T-helper 1 cell treated with Interleukin-12 subunit alpha and Interleukin-12 subunit beta and Interleukin-4 antibody, amounts not matched to agents 30 ng/mL and 1 ng/mL, for 36 hours (primary cell): ENCODE results near the gene KAT2B. TPM values are rescaled to one million over a fixed set of nuclear protein-coding genes. Genes with fewer than 3 reads are reported as not detected.
"Not testable (repeated sequence)": the region's sequence is repeated elsewhere in the genome, so short reads cannot be mapped to it uniquely, and the experiment has no call there.

Experiments used
- intact Hi-C: fragments of 100-400 bp; cut with micrococcal nuclease; formaldehyde crosslinking; loops from one replicate; pipeline ENCODE4 v1.15.1; 2024
- total RNA-seq: library from RNA; stranded (reverse); gene quantifications from 2 replicates; pipeline ENCODE4 v1.2.3, GENCODE V29; 2022

KAT2B gene
- 146 and 161 TPM in 2 replicates for total RNA-seq

DNA sequence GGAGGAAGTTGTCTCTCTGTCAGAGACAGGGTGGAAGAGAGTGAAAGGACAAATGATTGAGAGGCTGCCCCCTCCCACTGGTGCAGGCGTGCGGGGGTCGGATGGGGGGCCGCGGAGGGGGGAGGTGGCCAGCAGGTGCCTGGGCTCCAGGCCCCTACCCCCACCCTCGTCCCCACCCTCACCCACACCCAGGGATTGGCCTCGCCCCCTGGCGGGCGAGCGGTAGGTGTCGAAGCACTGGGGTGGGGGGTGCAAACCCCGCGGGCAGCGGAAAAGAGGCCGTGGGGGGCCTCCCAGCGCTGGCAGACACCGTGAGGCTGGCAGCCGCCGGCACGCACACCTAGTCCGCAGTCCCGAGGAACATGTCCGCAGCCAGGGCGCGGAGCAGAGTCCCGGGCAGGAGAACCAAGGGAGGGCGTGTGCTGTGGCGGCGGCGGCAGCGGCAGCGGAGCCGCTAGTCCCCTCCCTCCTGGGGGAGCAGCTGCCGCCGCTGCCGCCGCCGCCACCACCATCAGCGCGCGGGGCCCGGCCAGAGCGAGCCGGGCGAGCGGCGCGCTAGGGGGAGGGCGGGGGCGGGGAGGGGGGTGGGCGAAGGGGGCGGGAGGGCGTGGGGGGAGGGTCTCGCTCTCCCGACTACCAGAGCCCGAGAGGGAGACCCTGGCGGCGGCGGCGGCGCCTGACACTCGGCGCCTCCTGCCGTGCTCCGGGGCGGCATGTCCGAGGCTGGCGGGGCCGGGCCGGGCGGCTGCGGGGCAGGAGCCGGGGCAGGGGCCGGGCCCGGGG, at the start of gene KAT2B:
TSS of gene KAT2B (plus strand) at position 682 of the 783 bp plus-strand sequence. CDS start at position 714, 32 bp downstream.
- intact Hi-C loops, result loop anchor here (1.0 to 2.0 kb wide), 4 partner anchors 57 to 155 kb away; partner anchors contain the start of gene RAB5A

DNA sequence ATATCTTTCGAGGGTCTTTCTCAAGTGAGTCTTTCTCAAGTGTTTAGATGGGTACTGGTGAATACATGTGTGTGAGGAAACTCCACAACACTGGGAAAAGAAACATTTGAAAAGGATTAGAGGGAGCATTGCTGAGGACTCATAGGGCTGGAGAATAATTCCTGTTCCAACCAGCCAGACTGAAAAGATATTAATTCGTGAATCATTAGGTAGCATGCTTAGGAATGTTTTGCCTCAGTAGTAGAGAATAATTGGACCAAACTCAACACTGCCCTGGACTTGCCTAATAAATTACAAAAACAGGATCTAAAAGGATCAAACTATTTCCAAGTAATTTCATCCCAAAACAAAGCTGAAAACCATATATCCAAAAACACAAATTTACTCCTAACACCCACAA, 45.5 kb upstream of the KAT2B start:
- intact Hi-C loops, result no loop called here

DNA sequence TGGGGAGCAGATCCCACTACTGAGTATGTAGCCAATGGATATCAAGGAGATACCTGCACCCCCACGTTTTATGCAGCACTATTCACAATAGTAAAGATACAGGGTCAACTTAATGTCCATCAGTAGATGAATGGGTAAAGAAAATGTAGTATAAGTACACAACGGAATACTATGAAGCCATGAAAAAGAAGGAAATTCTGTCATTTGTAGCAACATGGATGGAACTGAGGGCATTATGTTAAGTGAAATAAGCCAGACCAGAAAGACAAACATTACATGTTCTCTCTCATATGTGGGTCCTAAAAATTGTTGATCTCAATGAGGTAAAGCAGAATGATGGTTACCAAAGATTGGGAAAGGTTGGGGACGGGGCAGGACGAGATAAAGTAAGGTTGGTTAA, 42.7 kb upstream of the KAT2B start:
- intact Hi-C loops, result no loop called here

DNA sequence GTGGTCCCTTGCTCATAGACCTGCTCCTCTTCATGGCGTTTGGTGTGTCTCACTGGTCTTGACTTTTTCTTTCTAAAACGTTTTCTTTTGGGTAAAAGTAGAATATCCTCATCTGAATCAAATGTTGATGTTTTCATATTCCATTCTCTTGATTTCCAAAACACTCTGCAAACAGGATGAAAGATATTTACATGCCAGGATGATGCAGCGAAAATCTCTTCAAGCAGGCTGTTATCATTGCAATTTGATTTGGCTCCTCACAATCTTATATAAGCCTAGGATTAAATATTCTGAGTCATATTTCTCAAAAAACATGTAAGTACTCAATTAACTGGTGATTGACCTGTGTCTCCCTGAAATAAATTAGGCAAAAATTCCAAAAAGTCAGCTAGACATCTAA, 38.3 kb upstream of the KAT2B start:
- intact Hi-C loops, result no loop called here

DNA sequence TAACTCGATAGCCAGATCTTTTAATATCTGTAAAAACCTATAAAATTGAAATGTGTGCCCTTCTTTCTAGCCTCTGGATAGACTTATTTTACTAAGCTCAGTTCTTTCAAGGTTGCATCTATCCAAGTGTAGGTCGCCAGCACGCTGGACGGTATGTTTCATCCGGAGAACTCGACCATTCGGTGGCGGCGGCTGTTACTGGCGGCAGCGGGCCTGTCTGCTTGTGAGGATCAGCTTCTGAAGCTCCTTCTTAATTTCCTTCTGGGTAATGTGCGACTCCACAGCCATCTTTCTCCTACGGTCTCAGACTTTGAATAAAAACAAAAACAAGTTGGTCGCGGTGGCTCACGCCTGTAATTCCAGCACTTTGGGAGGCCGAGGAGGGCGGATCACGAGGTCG, 32.3 kb upstream of the KAT2B start:
- intact Hi-C loops, result no loop called here

DNA sequence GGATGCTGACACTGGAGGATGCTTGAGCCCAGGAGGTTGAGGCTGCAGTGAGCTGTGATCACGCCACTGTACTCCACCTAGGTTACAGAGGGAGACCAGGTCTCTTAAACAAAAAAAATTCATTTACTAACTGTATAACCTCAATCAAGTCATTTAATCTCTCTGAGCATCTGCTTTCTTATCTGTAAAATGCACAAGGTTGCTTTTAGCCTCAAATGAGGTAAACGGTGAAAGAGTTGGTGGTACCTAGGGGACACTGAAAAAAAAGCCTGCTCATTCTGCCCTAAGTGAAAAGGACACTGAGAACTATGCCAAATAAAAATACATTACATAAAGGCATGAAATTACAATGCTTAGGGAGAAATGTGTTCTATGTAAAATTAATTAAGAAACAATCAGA, 31.6 kb upstream of the KAT2B start:
- intact Hi-C loops, result no loop called here

DNA sequence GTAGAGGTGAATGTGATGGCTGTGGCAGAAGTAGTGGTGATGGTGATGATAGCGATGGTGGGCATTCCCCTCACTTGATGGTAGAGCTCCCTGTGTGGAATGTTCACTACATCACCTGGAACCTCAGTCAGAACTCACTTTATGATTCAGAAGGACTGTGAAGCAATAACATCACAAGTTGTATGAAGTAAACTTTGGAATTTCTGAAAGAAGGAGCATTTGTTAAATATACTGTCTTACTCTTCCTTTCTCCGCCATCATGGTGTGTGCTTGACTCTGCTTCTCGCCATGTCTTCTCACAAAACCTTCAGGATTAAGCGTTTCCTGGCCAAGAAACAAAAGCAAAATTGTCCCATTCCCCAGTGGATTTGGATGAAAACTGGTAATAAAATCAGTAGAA, 28.1 kb upstream of the KAT2B start, which contains the start of gene PP2D1:
TSS of gene PP2D1 (minus strand) at position 101 of the 400 bp plus-strand sequence. CDS start 192 bp downstream, outside the sequence.
- intact Hi-C loops, result no loop called here

DNA sequence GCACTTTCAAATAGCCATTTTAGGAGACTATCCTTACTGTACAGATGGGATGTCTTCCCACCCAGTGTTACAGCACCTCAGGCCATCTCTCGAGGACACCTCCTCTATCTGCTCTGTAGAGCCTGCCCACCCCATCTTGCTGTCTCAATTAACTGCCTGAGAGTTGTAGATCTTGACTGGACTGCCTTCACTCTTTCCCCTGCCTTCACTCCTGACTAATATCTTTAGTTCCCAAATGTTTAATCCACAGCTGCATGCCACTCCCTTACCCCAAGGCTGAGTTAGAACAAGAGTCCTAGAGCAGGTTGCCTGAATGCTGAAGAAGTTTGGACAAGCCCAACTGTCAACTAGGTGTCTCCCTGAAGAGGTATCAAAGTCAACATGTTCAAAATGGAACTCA, 26.9 kb upstream of the KAT2B start:
- intact Hi-C loops, result no loop called here

DNA sequence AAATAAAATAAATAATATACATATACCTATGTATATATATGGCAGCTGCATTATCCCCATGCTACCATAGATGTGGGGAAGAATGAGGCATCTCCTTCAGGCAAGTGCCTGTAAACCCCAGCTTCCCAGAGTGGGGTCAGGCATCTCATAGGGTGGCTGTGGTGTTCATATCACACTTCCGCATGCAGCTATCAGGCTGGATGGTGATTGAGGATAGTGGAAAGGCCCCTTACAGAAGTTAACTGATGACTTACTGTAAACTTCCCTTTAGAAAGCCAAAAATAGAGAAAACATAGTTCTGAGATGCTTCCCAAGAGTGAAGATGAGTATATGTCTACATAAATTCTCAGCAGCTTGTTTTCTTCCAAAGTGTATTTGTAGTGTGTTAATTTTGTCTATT, 24.7 kb upstream of the KAT2B start:
- intact Hi-C loops, result no loop called here

DNA sequence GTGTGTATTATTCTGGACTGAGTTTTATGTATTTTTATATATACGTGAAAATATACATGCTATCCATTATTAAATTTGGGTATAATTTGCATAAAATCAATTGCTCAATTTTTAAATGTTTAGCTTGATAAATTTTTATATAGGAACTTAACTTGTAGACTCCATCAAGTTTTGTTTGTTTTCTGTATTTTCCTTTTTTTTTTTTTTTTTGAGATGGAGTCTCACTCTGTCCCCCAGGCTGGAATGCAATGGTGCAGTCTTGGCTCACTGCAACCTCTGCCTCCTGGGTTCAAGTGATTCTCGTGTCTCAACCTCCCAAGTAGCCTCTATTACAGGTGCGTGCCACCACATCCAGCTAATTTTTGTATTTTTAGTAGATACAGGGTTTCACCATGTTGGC, 24.2 kb upstream of the KAT2B start:
- intact Hi-C loops, result not testable (repeated sequence)

DNA sequence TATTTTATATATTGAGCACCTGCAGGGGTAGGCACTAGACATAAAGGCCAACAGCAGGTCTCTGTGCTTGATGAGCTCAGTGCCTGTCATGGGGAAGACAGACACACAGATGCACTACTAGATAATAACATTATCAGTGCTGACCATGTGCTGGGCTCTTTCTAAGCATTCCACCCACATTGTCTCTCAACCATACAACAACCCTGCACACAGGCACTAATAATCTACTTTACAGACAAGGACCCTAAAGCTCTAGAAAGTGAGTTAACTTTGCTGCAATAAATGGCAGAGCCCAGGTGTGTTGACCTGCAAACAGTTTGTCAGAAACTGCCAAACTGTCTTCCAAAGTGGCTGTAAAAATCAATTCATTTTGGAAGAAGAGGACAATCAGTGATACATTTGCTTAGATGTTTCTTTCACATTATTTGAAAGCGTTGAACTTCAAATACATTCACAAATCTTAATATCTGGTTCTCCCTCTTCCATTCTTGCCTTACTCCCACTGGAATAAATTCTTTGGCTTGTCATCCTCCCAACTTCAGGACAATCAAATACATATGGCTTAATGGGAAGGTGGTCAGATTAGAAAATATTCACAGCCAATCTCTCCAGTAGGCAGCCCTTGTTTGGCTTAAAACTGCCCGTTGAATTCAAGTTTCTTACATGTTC, 17.2 kb upstream of the KAT2B start:
- intact Hi-C loops, result no loop called here

DNA sequence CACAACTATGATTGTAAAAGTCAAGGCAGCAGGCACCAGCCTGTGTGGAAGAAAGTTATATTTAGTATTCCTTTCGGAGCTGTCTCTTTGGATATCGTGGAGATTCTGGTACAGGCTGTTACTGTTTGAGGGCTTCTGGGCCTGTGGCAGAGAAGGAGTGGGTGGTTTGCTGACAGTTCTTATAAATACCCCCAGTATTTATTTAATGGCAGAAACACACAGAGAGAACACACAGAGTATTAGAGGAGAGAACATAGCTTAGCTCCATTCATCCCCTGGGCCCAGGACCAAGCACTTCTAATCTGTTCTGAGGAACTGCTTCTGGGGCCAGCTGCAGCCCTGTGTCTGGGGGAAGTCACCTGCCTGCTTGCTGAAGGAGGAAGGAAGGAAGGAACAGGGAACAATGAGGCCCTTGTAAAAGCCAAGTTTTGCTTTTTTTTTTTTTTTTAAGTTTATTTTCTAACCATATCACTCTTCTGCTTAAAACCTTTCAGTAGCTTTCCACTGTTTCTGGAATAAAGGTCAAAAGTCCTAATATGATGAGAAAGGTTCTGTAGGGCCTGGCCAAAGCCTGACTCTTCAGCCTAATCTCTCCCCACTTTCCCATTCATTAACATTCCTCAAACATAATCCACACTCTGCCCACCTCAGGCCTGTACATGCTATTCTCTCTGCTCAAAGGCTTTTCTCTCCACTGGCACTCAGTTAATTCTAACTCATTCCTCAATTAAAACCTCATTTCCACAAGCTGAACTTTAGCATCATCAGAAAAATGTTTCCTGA, 16.4 kb upstream of the KAT2B start:
- intact Hi-C loops, result no loop called here

DNA sequence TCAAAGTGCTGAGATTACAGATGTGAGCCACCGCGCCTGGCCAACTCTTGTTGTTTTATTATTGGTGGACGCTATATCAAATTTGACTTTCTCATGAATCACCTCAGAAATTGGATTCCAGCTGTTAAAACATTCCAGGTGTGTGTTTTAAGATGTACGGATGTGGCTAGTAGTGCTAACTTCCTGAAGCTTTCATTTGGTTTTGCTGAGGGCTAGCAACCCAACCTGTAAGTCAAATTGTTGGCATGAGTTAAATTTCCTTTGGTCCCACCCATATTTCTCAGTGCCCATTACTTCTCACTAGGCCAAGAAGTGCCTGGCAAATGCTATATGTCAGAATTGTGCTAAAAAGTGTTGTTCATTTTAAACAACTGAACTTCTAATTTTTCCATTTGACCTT, 13.1 kb upstream of the KAT2B start:
- intact Hi-C loops, result no loop called here

DNA sequence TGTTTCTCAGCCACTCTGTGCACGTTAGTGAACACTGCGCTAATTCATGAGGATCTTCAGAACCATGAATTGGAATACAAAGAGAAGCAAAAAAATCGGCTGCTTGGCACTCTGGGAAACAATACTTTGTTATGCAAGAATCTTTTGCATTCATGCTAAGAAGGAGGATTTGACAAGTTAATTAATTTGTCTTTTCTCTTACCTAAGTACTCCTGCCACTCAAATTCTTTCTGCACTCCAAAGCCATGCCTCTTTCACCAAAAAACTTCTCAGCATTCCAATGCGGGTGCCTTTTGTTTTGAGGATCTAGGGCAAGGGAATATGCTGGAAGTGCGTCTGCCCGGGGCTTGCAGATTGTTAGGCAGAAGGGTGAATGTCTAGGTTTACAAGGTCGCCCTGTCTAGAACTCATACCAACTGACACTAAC, 11.3 kb upstream of the KAT2B start:
- intact Hi-C loops, result no loop called here

DNA sequence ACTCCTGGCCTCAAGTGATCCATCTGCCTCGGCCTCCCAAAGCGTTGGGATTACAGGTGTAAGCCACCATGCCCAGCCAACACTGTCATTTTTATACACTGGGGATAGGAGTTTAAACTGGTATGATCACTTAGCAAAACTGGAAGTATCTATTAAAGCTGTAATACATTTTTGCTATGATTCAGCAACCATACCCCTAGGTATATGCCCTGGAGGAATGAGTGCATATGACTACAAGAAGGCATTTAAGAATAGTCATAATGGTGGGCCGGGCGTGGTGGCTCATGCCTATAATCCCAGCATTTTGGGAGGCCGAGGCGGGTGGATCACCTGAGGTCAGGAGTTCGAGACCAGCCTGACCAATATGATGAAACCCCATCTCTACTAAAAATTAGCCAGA, 8.3 kb upstream of the KAT2B start:
- intact Hi-C loops, result not testable (repeated sequence)

DNA sequence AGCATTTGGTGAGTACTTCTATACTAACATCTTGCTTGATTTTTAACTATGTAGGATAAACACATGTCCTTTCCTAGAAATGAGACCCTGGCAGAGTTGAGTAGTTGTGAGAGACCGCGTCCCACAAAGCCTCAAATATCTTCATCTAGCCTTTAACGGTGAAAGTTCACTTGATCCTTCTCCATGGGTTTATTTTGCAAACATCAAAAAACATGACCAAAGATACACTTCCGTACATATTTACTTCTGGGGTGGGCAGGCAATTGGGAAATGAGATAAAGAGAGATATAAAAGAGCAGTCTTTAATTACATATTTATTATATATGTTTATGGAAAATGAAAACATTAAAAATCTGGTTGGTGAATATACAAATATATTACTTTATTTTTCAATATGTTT, 5.2 kb upstream of the KAT2B start:
- intact Hi-C loops, result no loop called here

DNA sequence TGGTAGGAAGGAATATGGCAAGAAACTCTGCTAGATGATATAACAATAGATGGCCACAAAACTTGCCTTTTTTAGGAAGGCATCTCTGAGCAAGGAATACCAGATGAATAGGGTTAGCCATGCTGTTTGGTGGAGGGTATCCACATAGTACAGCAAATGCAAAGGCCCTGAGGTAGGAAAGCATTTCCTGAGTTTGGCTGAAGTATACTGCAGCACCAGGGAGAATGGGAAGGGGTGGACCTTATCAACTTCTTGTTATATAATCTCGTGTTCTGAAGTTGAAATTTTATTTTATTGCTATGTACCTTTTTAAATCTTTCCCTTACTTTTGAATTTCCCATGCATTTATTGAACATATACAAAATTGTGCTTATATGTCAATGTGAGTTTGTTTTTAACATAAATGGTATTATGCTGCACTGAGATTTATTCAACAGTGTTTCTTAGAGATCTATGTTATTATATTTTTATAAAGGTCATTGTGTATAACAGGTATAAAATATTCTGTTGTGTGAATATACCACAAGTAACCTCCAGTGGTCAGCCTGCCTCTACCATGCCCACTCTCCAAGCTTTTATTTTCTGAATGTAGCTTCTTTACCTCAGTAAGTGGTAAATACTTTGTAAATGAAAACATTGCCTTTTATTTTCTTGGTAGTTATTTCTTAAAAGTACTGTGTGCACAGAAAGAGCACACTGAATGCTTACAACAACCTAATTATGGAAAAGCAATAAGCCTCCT, 2.8 kb upstream of the KAT2B start:
- intact Hi-C loops, result no loop called here

DNA sequence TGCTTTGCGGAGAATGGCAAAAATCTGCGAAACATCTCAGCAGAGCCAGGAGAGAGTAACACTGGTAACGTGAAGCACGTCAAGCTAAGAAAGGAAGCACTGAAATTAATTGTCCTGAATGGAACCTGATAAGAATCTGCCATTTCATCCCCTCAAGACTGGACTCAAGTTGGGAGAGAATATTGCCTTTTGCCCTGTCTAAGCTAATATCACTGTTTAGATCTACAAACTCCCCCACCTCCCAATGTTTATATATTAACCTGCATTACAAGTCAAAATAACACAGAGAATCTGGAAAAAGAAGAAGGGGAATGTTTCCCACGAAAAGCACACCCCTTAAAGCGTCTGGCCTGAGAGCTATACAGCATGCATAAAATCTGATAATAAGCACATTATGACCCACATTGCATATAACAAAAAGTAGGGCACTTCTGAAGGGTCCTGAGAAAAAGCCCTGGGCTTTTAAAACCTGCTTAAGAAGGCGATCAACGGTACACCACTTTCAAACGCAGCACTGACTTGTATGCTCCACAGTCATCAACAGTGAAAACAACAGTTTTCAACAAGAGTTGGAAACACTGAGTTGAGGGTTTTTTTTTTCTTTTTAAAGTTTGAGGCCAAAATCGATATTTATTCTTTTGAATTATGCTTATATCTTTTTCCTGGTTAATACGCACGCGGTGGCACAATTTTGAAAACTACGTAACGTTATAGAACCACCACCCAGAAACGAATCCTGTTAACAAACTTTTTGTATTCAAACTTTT, 1.4 kb upstream of the KAT2B start:
- intact Hi-C loops, result loop anchor here (1.0 to 2.0 kb wide), 4 partner anchors 56 to 154 kb away; partner anchors contain the start of gene RAB5A

DNA sequence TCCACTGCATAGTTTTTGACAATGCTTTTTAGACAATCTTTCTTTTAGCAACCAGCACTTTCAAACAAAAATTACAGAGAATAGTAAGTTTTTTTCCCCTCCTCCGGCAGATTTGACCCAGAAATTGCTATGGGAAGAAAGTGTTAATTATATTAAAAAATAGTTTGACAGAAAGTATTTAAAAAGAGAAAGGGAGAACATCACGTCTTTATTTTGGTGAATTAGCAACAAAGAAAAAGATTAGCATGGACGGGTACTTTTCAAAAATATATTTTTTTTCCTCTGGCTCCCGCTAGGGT, 831 bp upstream of the KAT2B start:
- intact Hi-C loops, result loop anchor here (1.0 to 2.0 kb wide), 4 partner anchors 57 to 154 kb away; partner anchors contain the start of gene RAB5A

DNA sequence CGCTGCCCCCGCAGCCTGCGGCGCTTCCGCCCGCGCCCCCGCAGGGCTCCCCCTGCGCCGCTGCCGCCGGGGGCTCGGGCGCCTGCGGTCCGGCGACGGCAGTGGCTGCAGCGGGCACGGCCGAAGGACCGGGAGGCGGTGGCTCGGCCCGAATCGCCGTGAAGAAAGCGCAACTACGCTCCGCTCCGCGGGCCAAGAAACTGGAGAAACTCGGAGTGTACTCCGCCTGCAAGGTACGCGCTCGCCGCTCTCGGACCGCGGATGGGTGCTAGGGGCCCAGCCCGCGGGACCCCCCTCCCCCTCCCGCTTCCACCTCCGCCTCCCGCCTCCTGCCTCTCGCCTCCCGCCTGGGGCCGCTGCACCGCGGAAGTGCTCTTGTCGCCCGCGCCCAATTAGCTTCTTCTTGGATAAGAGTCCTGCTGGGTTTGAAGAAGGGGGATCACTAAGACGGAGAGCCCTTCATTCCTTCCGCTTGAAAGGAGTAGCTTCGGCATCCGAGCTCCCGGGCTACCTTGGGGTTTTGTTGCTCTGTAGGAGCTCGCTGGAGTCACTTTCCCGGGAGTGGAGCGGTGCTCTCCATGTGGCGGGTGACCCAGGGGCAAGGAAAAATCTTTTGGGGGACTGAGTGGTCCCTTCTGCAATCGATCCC, 426 bp downstream of the KAT2B start:
- intact Hi-C loops, result loop anchor here (1.0 kb wide), 2 partner anchors 14 to 146 kb away; partner anchors contain the start of gene SGO1
